AG04449 (cell line): ENCODE results near the gene APOL6.

Experiments
- CTCF ChIA-PET: fragments of 350-600 bp; formaldehyde crosslinking; extraction: SDS; loops from one replicate; lab custom pipeline; 2021; ENCODE audit warnings: antibody characterized with exemption; lab: Yijun Ruan, JAX
- POLR2A ChIA-PET: fragments of 400-600, 350-600 bp; formaldehyde crosslinking; extraction: SDS; loops from one replicate; lab custom pipeline; 2020; ENCODE audit warnings: antibody characterized with exemption, inconsistent platforms; lab: Yijun Ruan, JAX
- DNase-seq: peaks from one replicate; pipeline ENCODE4 v3.0.0-alpha.2; 2010; ENCODE audit warnings: low read depth, low spot score
- H3K4me3 ChIP-seq: 2 replicates; pipeline ENCODE4 v1.5.1; 2011; ENCODE audit warnings: low read depth, mild to moderate bottlenecking, control low read depth, low read length
- TF ChIP-seq, protein P1 (sequence below): IDR thresholded peaks from one replicate; pipeline ENCODE4 v1.5.1; 2011; ENCODE audit warnings: mild to moderate bottlenecking, moderate library complexity, low read length, control low read depth, inconsistent platforms; ENCODE audit not compliant: insufficient read depth; ENCODE audit errors: missing control alignments

Gene APOL6

DNA sequence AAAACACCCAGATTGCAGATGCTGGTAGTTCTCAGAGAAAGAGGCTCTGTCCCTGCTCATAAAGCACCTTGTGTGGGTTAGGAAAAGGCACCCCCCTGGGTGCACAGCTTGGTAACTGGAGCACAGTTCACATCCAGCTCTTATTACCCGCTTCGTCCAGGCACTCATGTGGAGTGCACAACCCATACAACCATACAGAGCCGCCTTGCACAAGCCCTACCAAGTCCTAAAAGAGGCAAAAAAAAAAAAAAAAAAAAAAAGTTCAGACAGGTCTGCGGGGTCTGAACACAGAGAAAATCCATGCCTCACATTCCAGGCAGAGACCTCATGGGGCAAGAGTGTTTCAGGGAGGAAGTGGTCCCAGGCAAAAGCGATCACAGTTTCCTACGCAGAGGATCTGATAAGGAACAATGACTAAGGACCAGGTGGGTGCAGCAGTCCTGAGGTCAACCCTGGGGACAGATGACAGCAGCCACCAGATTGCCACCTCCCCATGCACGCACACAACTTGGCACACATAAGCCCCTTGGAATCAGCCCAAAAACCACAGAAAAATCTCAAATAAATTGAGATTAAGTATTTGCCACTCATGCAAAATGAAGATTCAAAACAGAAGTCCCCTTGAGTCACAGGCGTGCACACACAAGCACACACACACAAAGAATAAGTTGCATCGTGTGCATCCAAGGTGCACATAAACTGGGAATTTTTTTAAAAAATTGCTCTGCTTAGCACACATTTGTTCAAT, 43.5 kb upstream of the APOL6 start:
- H3K4me3 ChIP-seq: no peak overlapping the region
- ChIA-PET POLR2A (interaction anchor here (0.9 kb wide), 1 partner anchor 9 kb away, joined by 4 read pairs; no protein-coding TSS in a partner anchor), CTCF (interaction anchor here (0.7 to 3.5 kb wide), 7 partner anchors 9 to 22 kb away, joined by 3 to 14 read pairs (median 3); no protein-coding TSS in a partner anchor)
- no peak for DNase-seq
- TF ChIP-seq, protein P1, sequence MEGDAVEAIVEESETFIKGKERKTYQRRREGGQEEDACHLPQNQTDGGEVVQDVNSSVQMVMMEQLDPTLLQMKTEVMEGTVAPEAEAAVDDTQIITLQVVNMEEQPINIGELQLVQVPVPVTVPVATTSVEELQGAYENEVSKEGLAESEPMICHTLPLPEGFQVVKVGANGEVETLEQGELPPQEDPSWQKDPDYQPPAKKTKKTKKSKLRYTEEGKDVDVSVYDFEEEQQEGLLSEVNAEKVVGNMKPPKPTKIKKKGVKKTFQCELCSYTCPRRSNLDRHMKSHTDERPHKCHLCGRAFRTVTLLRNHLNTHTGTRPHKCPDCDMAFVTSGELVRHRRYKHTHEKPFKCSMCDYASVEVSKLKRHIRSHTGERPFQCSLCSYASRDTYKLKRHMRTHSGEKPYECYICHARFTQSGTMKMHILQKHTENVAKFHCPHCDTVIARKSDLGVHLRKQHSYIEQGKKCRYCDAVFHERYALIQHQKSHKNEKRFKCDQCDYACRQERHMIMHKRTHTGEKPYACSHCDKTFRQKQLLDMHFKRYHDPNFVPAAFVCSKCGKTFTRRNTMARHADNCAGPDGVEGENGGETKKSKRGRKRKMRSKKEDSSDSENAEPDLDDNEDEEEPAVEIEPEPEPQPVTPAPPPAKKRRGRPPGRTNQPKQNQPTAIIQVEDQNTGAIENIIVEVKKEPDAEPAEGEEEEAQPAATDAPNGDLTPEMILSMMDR: no peak

DNA sequence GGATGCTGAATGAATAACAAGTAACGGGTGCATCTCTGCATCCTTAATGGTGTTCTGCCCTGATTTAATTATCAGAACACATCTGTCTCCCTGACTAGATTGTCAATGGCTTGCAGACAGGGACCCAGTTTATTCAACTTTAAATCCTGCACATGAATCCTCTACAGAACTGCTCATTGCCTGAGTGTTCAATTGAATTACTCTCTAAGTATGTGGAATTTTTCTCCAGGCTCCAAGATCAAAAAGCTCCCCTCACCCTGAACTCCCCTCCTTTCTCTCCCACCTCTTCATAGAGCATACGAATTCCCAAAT, 42.9 kb upstream of the APOL6 start:
- POLR2A ChIA-PET: no interaction called here
- CTCF ChIA-PET: interaction anchor here (0.8 to 3.5 kb wide), 5 partner anchors 8 to 23 kb away, joined by 3 to 14 read pairs (median 3); no protein-coding TSS in a partner anchor
- TF ChIP-seq, protein P1: no peak
- H3K4me3 ChIP-seq: no peak overlapping the region
- no peak for DNase-seq

DNA sequence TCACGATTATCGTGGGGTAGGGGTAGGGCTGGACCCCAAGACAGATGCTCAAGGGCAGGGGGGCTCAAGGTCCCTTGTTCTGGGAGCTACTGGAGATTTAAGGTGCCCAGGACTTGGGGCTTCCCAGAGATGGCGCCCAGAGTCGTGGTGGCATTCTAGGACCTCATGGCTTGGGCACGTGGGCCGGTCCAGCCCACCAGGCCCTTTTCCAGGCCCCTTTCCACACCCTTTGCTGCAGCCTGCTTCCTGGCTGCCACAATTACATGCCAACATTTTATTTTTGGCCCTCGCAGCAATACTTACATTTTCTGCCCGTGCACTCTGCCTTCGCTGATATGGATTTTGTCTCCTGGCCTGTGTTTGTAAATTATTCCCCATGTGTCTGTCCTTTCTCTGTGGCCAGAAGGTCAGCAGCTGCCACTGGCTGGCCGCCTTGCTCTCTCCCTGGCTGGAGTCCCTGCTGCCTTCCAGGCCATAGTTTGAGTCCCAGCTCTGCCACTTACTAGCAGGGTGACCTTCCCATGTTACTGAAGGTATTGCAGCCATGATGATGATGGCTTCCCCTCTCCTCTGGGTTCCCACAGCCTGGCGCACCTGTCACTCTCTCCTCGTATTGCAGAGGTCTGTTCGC, 42.3 kb upstream of the APOL6 start:
- CTCF ChIA-PET: interaction anchor here (0.8 to 3.5 kb wide), 6 partner anchors 8 to 176 kb away, joined by 3 to 14 read pairs (median 3); no protein-coding TSS in a partner anchor
- H3K4me3 ChIP-seq: no peak overlapping the region
- TF ChIP-seq, protein P1: no peak
- no peak for DNase-seq
- POLR2A ChIA-PET: no interaction called here

DNA sequence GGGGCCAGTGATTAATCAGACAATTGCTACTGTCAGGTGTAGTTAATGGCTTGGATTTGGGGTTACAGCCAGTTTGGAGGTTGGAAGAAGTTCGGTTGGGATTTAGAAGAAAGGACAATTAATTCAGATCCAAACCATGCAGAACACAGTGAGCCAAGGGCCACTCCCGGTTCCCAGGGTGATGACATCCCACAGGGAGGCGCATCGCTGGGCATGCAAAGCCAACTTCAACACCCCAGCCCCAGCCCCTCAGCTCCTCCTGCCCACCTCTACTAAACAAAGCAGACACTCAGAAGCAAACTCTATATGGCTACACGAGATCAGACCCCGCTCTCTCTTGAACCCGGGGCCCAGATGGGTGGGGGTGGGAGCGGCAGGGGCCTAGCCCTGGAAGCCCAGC, 41.3 kb upstream of the APOL6 start:
- no peak overlapping the region for H3K4me3 ChIP-seq
- DNase-seq: no peak
- ChIA-PET CTCF (interaction anchor here (2.4 kb wide), 1 partner anchor 177 kb away, joined by 10 read pairs; no protein-coding TSS in a partner anchor), POLR2A (no interaction called here)
- TF ChIP-seq, protein P1: no peak

DNA sequence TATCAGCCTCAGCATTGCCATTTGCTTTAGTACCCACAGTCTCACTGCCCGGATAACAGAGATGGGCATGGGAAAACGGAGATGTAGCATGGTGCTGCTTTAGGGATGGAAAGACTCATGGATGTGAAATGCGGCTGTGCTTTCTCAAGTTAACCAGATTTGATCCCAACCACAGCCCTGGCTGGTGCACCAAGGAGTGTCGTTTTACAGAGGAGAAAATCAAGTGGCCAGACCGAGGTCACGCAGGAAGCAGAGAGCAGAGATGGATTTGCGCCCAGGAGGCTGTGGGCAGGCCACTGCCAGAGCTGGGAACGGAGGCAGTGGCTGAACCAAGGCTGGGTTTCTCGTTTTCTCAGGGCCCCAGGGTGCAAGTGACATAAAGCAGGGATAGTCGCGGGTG, 40.2 kb upstream of the APOL6 start:
- TF ChIP-seq, protein P1: no peak
- CTCF ChIA-PET: interaction anchor here (2.4 kb wide), 1 partner anchor 178 kb away, joined by 10 read pairs; no protein-coding TSS in a partner anchor
- no peak overlapping the region for H3K4me3 ChIP-seq
- POLR2A ChIA-PET: no interaction called here
- DNase-seq: no peak

DNA sequence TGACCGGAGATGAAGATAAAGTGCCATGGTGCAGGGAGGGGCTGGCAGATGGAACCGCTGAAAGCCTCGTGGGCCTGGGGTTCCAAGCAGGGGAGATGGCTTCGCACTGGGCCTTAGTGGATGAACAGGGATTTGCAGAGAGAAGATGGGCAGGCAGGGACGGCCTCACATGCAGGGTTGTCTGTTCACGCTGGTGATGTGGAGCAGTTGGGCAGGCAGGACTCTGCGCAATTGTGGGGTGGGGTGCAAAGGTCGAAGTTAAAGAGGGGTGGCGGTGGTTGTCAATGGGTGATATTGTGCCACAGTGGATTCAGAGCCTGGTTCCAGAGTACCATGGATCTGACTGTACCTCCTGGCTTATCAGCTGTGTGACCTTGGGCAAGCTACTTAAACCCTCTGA, 39.0 kb upstream of the APOL6 start:
- DNase-seq: no peak
- ChIA-PET CTCF (interaction anchor here (2.2 kb wide), 1 partner anchor 12 kb away, joined by 14 read pairs; no protein-coding TSS in a partner anchor), POLR2A (no interaction called here)
- H3K4me3 ChIP-seq: no peak overlapping the region
- TF ChIP-seq, protein P1: no peak
